GM12872 (cell line): ENCODE data around the gene ZNF329.

ENCODE experiments used
- TF ChIP-seq, protein P1 (sequence below): IDR thresholded peaks from 3 replicates; pipeline ENCODE4 v1.5.1; 2011; ENCODE audit warnings: low read depth, mild to moderate bottlenecking, low read length, moderate library complexity; ENCODE audit not compliant: insufficient read depth

The ZNF329 gene

DNA sequence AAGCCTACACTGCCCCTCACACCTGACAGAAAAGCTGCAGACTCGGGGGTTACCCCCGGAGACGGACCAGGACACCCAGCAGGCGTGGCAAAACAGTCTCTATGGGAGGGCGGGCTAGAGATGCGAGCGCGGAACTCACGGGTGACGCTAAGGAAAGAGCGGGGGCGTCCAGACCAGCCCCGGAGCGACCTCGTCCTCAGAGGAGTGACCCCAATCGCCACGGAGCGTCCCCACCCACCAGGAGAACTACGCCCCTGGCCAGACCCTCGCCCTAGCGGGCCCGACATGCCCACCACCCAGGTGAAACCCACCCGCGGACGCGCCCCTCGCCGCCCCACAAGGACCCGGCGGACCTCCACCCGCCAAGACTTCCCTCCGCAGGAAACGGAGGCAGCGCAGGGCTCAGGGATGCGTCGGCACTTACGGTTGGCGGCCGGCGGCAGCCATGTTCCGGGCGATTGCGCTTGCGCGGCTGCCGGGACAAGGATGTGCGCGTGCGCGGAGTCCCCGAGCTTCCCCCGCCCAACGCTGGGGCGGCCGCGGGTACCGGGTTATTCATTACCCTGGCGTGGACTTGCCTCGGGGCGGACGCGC is at the start of gene ZNF329:
Gene ZNF329 (minus strand): TSS at position 462 of the 594 bp plus-strand sequence. CDS start 21,286 bp downstream, outside the sequence.
- TF ChIP-seq, protein P1, sequence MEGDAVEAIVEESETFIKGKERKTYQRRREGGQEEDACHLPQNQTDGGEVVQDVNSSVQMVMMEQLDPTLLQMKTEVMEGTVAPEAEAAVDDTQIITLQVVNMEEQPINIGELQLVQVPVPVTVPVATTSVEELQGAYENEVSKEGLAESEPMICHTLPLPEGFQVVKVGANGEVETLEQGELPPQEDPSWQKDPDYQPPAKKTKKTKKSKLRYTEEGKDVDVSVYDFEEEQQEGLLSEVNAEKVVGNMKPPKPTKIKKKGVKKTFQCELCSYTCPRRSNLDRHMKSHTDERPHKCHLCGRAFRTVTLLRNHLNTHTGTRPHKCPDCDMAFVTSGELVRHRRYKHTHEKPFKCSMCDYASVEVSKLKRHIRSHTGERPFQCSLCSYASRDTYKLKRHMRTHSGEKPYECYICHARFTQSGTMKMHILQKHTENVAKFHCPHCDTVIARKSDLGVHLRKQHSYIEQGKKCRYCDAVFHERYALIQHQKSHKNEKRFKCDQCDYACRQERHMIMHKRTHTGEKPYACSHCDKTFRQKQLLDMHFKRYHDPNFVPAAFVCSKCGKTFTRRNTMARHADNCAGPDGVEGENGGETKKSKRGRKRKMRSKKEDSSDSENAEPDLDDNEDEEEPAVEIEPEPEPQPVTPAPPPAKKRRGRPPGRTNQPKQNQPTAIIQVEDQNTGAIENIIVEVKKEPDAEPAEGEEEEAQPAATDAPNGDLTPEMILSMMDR: no peak

DNA sequence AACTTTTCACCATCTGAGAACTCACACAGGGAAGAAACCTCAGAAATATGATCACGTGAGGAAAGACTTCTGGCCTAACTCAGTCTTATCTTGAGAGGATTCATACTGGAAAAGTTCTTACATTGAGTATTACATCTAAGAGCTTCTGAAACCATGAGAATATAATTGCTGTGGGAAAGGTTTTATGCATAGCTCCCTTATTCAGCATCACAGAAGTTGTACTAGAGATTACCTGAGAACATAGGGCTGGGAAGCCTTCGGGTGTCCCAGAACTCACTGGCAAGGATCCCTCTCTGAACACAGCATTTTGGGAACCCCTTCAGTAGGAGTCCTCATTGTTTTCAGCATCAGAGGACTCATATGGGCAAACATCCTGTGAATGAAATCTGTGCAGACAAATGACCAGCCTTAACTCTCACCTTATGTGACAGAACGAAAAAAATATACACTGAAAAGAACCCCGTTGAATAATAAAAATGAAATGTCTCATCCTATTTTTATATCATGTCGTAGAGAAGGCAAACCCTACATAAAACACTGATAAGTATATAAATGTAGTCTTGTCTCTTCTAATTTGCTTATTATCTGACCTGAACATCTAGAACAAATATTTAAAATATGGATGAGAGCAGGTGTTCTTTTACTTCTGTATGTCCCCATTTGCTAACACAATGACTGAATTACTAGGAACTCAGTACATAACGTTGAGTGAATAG is 46.5 kb upstream of the ZNF329 start:
- TF ChIP-seq, protein P1: no peak

DNA sequence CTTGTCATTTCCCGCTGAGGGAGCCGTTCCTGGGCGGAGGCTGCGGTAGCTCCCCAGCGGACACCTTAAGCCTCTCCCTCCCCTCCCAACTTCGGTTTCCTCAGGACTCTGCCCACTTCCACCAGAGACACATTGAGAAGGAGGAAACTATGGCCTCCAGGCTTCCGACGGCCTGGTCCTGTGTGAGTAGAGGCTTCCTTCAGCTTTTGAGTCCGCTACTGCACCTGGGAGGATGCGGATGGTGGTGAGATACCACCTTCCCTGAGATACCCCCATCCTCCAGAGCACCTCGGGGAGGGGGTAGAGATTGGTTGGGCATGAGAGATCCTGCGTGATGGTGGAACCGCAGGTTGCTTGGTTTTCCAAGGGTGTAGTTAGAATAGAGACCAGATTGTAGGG is 33.2 kb upstream of the ZNF329 start:
- TF ChIP-seq, protein P1: no peak

DNA sequence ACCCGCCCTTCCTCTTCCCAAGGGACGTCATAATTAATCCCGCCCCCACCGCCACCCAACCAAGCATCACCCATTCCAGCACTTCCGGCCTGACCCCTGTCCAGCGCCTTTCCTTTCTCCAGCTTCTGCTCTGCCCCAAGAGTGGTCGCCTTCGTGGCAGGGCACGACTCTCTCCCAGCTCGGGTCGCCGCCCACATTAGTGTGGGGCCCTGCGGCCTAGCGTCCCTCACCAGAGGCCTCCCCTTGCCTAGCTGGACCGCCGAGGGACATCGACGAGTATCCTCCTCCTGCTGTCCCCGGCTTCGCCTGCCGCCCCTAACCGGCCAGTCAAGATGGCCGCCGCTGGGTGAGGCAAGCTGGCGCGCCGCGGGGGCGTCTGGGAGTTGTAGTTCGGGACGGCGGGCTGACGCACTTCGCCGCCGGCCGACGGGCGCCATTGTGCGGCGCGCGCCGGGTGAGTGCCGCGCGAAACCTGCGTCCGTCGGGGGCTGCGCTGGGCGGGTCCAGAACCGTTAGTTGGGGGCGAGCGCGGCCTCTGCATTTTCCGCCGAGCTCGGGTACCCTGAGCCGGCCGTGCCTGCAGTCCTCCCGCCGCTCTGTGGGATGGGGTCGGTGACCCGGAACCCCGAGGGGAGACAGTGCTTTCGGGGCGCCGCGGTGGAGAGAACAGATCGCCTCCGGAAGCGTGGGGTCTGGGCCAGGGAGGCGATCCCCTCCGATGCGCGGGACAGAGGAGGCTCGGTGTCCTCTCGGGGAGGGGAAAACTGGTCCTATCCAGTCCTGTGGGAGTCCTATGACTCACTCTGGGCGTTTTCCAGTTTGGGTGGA is 32.6 kb upstream of the ZNF329 start, which contains the start of gene ZNF274:
Gene ZNF274 (plus strand): TSS at position 73 of the 828 bp plus-strand sequence. CDS start 905 bp downstream, outside the sequence.
- TF ChIP-seq, protein P1: no peak

DNA sequence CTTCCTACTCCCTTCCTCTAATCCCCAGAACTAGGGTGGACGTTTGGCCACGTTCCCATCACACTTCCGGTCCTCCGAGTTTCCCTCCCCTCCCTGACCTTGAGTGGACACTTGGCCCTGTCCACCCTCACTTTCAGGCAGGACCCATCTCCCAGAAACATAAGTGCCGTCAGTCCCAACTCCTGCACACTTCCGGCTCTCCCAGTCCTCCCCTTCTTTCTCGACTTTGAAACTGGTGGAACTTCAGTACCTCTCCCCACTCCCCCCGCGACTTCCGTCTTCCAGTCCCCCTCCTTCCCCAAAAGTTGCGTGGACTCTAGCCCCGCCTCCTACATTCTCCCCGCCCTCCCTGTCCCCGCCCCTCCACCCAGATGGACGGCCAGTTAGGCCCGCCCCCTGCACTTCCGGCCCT is 32.0 kb upstream of the ZNF329 start:
- TF ChIP-seq, protein P1: no peak

DNA sequence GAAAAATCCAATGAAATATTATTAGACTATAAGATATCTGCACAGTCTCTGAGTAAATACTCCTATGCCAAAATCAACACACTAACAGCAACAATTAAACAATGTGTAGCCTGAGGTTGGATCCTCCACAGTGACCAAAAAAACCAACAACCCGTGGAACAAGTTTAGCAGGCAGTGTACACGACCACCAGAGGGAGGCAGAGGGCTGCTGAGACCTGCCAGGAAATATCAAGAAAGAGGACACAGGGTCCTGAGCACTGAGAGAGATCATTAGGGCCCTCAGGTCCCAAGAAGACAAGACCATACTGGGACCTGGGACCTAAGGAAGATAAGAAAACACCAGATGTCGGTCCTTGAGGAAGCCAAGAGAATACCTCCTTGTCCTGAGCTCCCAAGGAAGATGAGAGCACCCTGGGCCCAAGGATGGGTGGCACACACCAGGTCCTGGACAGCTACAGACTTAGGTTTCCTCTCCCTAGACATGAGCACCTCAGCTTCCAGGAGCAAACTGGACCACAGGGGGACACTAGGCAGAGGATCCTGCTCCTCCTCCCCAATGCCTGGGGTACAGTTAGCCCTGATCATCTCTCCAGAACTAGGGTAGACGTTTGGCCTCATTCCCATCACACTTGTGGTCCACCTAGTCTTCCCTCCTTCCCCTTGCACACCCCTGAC is 31.4 kb upstream of the ZNF329 start:
- TF ChIP-seq, protein P1: peak; percentile 67
